Head of caudate nucleus (tissue), 42 donors: ENCODE measurements around the gene APCDD1.

Experiments used
- DNase-seq, 42 donors: peaks; one replicate each; pipeline versions ENCODE4 v3.0.0 to v3.0.0-alpha.2; 2020 to 2021; ENCODE audit warnings: mixed read lengths in 7 of 42
- intact Hi-C: fragments of 100-400 bp; cut with DNase I; formaldehyde crosslinking; loops from one replicate; pipeline ENCODE4 v1.15.0; 2022

The APCDD1 gene

GRCh38 chr18:10424585-10425307 lies 29.7 kb upstream of the APCDD1 start:
- no peak for DNase-seq

DNA sequence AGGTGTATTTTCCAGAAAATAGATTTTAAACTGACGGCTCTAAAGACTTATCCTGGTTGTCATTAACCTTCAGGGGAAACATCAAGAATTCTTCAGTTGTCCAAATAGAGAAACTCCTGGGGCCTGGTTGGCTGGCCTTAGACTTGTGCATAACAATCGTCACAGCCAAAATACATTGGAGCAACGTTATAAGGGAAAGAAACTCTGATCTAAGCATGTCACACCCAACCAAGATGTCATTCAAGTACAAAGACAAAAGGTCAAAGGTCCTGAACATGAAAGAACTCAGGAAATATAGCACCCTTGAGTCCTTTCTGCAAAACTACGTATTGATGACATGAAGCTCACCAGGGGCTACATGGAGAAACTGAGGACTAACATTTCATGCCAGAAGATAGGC lies 23.8 kb upstream of the APCDD1 start:
- intact Hi-C loops: no loop called here
- DNase-seq: no peak

More at GRCh38 chr18:10424585-10425307, 29.7 kb upstream of the APCDD1 start:
- intact Hi-C loops: no loop called here

DNA sequence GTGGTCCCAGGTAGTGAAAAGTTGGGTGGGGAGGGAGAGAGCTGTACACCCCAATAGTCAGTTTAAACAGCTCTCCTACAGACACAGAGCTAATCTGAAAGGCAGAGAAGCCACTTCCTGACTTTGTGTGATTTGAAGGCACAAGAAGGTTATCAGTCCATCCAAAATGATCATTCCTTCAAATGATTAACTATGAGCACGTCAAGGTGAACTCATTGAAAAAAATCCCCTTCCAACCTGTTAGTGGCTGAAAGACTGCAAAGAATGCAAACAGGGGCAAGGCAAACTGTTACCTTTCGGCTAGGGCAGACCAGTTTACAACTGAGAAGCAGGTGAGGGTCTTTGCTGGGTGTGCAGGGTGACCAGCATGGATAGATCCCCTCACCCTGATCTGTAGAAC lies 22.8 kb upstream of the APCDD1 start:
- no peak for DNase-seq
- intact Hi-C loops: no loop called here

GRCh38 chr18:10432781-10433180 lies 21.7 kb upstream of the APCDD1 start:
- intact Hi-C loops: no loop called here

DNA sequence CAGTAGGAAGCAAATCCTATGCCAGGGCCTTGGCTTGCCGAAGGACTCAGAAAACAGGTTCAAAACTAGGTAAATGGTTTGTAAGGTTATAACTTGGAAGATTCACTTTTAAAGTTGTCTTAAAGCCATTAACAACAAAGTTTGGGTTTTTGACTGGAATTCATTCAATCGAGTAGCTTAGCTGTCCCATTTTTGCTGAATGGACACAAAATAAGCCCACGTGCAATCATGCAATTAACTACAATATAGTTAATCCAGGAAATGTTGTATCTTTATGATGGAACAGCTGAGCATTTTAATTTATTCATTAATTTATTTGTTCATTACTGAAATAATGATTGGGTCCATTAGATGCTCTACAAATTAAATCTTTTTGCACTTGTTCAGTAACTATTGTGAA lies 18.3 kb upstream of the APCDD1 start:
- intact Hi-C loops: no loop called here

More at GRCh38 chr18:10432781-10433180, 21.7 kb upstream of the APCDD1 start:
- peak in 4 of 42 donors; percentile 12 to 71 (median 22) for DNase-seq

GRCh38 chr18:10437837-10438236 lies 16.6 kb upstream of the APCDD1 start:
- intact Hi-C loops: no loop called here
- DNase-seq: peak in 1 of 42 donors; percentile 34

More for the DNA sequence above, 18.3 kb upstream of the APCDD1 start:
- no peak for DNase-seq

DNA sequence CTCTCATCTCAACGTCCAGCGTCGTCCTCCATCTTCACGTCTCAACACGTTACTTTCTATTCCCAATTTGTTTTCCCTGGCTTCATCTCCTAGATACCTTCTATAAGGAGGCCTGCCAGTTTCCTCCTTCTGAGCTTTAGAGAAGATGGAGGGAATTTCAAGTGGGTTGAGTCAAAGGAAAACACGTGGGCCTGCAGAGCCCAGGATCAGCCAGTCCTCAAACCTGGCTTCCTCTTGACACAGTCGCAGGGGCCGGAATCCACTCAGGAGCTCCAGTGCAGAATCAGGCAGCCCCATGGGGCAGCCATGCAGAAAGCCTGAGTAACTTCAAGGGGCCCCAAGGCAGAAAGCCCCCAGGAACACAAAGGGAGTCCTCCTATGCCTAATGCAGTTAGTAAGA lies 14.5 kb upstream of the APCDD1 start:
- no peak for DNase-seq
- intact Hi-C loops: no loop called here

DNA sequence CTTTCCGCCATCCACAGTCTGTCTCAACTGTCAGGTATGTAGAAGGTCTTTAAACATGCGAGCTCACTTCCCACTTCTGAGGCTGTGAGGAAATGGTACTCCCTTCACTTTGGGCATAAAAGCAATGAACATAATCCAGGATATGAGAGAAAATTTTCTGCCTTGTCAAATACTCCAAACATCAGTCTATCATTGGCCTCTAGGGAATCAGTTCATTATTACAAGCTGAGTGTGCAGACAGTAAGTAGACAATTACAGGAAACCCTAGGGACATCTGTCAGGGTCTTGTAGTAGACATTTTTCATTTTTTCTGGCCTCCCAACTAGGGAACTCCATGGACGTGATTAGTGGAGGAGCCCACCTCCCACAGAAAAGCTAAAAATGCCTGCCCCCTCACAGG lies 13.6 kb upstream of the APCDD1 start:
- peak in 1 of 42 donors; percentile 14 for DNase-seq
- intact Hi-C loops: no loop called here

GRCh38 chr18:10441472-10441871 lies 13.0 kb upstream of the APCDD1 start:
- intact Hi-C loops: no loop called here
- DNase-seq: peak in 1 of 42 donors; percentile 33

DNA sequence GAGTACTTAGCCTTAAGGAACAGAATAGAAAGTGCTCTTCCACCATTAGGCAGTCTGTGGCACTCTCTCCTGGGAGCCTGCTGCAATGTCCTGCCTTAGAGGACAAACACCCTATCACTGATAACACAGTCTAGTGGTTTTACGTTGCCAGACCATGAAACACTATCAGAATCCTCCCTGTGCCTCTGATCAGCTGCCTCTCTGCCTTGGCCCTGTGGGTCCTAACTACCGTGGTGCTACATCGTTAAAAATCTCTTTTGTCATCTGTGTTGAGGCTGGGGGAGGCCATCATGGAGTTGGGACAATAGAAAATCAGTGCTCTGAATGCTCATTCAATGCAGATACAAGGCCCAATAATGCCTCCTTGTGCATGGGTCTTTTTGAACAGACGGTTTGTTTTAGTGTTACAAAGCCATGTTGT lies 11.9 kb upstream of the APCDD1 start:
- peak in 40 of 42 donors; percentile 22 to 84 (median 58) for DNase-seq
- intact Hi-C loops: no loop called here

- DNase-seq: peak in 13 of 42 donors; percentile 33 to 76 (median 42)
- intact Hi-C loops: no loop called here
Measured at GRCh38 chr18:10443001-10443400, 11.4 kb upstream of the APCDD1 start.

- DNase-seq: peak in 1 of 42 donors; percentile 38
- intact Hi-C loops: no loop called here
Measured at GRCh38 chr18:10444314-10445006, 10.0 kb upstream of the APCDD1 start.

- DNase-seq: no peak
- intact Hi-C loops: no loop called here
Measured at GRCh38 chr18:10449396-10449795, 5.0 kb upstream of the APCDD1 start.

DNA sequence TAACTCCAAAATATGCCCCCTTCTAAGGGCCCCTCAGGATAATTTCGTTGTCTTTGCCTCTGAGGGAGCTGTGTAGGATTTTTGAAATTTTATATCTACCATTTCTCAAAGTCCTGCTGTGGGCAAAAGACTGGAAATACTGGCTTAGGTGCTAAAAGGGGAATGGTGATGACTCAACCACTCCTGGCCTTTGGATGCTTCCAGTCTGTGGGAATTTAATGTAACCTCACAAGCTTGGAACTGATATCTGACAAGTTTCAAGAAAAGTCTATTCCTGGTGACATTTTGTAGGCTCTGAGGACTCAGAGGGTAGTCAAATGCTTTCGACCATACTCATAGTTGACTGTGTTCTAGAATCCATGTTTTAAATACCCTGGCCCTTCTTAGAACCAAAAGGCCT lies 3.4 kb upstream of the APCDD1 start:
- intact Hi-C loops: loop anchor here (10.0 kb wide), 1 partner anchor 64 kb away; no protein-coding TSS in a partner anchor
- DNase-seq: peak in 1 of 42 donors; percentile 36

DNA sequence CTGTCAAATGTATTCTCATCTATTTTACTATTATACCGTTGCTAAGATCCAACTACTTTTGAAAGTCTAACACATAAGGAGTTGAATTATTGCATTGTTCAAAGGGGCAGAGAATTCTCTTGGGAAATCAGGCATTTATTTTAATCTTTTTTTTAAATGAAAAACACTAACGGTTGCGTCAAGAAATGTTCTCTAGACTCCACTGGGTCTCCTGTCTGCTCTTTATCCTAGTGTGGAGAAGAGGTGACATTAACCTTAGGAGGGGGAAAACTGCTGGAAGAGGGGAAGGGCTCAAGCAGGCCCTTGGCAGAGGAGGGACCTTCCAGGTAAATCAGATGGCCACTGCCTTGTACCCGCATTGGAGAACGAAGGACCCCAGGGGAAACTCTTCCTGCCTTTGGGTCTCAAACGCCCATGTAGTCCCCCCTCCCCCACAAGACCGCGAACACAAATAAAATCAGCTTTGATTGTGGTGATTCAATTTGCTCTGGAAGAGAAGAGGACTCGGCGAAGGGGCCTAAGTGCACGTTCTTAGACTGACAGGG lies 1.1 kb upstream of the APCDD1 start:
- DNase-seq: peak in 1 of 42 donors; percentile 35
- intact Hi-C loops: loop anchor here (10.0 kb wide), 1 partner anchor 61 kb away; no protein-coding TSS in a partner anchor

GRCh38 chr18:10454681-10455557 lies 484 bp downstream of the APCDD1 start:
- intact Hi-C loops: loop anchor here (10.0 kb wide), 1 partner anchor 60 kb away; no protein-coding TSS in a partner anchor
- DNase-seq: peak in 4 of 42 donors; percentile 43 to 57 (median 46)

DNA sequence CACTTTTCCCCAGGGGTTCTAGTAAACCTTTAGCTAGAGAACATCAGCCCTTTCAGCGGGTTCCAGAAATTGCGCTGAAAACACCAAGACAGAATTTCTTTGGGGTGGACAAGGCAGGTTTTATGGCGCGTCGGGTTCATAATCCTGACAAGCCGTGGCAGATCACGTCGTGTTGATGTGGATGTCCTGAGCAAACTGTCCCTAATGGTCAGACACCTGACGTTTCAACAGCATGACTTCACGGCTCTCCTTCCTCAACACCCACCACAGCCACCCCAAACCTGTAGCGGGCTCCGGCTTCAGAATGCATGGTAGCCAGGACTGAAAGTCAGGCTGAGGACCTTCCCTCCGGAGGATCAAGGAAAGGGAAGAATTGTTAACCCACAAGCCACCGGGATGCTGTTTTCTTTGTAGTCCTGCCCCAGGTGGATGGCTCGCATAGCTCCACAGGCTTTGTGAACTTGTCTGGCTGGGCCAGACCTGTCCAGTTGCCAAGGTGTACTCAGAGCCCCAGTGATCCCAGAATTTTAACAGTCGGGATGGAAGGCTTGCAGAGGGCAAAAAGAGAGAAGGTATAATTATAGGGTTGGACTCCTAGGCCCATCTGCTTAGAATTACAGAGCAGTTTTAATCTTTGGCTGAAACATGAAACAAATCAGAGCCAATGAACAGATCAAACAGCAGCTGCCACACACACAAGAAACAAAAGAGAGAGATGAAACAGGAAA lies 1.5 kb downstream of the APCDD1 start:
- intact Hi-C loops: loop anchor here (10.0 kb wide), 1 partner anchor 59 kb away; no protein-coding TSS in a partner anchor
- DNase-seq: peak in 1 of 42 donors; percentile 36

GRCh38 chr18:10456718-10457117 lies 2.3 kb downstream of the APCDD1 start:
- DNase-seq: peak in 1 of 42 donors; percentile 19
- intact Hi-C loops: loop anchor here (10.0 kb wide), 1 partner anchor 58 kb away; no protein-coding TSS in a partner anchor
